Measurements from ENCODE around the gene ZNF202.
"Not testable (repeated sequence)": the region's sequence is repeated elsewhere in the genome, so short reads cannot be mapped to it uniquely, and the experiment has no call there.

The ZNF202 gene

DNA sequence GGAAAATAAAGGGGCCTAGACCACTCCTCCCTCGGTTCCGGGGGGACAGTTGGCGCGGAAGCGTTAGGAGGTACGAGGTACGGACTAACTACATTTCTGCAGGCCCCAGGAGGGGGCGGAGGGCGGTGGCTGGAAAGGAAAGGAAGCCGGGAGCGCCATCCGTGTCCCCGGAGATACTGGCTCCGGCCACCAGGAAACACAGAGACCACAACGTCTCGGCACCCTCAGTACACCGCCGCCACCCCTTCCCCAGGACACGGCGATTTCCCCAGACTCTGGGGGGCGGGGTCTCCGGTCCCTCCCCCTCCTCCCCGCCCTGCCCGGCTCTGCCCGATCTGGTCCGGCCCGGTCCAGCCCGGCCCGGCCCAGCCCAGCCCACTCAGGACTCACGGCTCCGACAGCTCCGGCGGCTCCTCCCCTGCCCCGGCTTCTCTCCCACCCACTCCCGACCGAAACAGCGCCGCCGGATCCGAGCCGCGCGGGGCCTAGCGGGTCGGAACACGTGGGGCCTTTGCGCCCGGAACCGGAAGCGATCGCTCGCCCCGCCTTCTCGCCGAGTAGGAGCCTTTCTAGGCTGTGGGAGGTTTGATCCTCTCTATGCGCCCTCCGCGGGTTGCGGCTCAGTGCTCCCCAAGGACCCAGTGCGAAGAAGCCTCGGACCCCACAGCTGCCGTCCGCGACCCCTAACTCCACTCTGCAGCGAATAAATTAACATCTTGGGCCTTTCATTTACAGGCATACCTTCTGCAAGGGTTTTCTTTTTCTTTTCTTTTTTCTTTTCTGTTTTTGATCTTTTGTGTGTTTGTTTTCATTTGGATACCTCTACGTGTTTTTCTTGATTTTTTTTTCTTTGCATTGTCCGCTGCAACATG lies at the start of gene ZNF202:
Gene ZNF202 (minus strand): TSS at position 502 of the 872 bp plus-strand sequence. CDS start 10,772 bp downstream, outside the sequence.
- DNase-seq (ENCODE audit: low spot score) (peak; percentile 85), FAIRE-seq (no peak)

DNA sequence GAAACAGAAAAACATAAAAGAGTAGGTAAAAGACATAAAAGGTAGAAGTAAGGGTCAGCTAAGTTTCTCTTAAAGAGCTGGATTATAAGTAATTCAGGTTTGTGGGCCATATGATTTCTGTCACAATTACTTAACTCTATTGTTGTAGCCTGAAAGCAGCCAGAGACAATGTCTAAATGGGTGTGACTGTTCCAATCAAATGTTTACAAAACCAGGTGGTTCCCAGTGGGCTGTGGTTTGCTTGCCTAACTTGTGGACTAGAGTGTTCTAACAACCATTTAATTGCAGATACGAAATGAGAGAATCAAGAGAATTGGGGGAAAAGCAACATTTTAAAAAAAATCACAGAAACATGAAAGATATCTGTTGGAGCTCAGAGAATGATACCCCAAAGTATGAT lies 42.1 kb upstream of the ZNF202 start:
- DNase-seq (ENCODE audit: low spot score) (no peak), FAIRE-seq (no peak)

DNA sequence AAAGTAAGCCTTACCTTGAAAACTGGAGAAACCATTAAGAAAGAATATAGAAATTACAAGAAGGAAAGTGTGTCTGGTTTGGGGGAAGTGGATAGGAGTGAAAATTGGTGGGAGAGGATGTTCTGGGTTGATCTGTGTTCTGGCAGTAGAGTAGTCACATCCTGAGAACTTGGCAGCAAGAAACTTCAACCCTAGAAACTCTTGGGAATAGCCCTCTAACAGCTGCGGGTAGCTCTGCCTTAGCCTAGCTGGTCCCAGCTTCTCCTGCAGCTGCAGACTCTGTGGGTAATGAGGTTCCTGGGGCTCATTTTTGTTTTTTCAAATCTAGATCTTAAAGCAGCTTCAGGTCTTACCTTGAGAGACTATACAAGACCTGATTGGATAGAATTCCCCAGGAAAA lies 37.1 kb upstream of the ZNF202 start:
- no peak for FAIRE-seq
- no peak for DNase-seq (ENCODE audit: low spot score)

DNA sequence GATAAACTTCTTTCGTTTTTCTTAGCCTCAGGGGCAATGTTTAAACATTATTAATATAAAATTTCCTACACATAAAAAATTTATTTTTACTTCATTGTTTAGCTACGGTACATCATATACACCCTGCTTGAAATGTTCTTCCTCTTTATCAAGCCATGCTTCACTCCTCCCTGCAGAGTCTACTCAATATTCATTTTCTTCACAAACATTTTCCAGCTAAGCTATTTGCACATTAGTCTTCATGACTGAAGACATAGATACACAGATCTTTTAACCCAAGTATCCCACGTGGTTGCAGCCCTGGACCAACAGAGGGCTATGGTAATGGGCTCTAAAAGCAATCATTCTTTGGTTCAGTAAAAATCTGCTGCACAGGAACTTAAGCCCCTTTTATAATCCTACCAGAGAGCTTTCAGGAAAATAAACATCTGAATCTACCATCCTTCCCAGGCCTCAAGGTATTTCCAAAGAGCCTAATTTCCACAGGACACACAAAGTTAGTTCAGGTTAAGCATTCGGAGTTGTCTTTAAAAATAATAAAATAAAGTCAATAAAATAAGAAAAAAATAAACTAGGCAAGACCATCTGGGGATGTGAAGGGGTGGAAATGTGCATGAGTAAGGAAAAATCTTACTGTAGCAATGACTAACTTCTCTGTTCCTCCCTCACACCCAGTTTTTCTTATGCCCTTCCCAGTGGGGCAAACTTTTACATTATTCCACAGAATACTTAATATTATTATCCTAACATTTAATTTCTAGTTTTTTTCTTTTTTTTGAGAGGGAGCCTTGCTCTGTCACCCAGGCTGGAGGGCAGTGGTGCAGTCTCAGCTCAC lies 34.5 kb upstream of the ZNF202 start:
- FAIRE-seq, result no peak
- DNase-seq (ENCODE audit: low spot score), result no peak

DNA sequence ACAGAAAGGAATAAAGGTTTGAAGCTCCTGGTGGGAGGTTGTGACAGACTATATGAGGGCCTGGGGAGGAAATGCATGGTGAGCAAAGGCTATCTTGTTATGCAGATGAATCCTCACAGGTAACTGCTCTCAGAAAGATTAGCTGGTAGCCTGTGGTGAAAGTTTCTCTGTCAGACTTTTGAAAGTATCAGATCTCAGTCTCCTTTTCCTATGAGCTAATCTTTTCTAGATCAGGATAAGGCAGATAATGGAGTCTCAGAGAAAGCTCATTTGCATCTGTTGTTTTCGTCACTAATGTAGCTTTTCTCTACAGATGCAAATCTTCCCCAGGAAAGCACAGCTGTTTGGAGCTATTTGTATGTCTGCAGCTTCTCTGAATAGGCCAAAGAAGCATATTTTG lies 33.8 kb upstream of the ZNF202 start:
- FAIRE-seq, result no peak
- DNase-seq (ENCODE audit: low spot score), result no peak

DNA sequence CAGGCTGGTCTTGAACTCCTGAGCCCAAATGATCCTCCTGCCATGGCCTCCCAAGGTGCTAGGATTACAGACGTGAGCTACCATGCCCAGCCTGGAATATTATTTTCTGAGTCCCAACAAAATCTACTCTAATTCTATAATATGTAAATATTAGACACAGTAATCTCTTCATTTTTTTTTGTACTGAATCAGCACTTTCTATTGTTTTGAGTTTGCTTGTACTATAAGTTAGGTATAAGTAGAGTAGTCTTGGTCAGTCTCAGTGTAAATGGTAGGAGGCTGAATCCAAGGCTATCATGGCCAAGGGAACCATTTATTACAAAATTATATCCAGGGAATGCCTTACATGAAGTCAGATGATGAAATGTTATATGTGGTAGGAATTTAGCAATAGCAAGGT lies 32.5 kb upstream of the ZNF202 start:
- FAIRE-seq, result no peak
- no peak for DNase-seq (ENCODE audit: low spot score)

DNA sequence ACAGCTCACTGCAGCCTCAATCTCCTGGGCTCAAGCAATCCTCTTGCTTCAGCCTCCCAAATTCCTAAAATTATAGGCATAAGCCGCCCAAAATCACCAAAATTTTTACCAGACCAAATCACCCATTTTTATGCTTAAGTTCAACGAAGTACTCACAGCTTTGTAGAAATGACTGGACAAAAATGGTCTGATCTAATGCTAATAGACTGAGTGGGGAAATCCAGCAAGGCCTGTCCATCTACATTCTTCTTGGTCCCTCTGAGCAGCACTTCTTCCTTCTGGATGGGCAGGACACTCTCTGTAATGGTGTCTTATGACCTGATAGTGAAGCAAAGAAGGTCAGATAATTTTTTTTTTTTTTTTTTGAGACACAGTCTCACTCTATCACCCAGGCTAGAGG lies 31.6 kb upstream of the ZNF202 start:
- DNase-seq (ENCODE audit: low spot score), result no peak
- FAIRE-seq, result no peak

DNA sequence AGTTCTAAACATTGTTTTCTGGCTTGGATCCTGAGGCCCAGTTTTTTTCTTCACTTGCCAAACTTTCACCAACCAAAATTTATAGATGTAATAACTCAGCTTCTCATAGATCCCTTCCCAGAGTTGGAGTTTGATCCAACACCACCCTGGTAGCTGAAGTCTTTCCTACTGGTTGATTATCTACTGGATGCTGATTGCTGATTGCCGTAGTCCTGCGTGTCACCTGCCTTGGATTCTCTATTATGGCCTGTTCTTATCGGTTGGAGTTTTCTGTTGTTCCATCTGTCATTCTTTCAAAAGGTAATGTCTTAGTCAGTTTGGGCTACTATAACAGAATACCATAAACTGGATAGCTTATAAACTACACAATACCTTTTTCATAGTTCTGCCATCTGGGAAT lies 30.2 kb upstream of the ZNF202 start:
- DNase-seq (ENCODE audit: low spot score) (no peak), FAIRE-seq (no peak)

DNA sequence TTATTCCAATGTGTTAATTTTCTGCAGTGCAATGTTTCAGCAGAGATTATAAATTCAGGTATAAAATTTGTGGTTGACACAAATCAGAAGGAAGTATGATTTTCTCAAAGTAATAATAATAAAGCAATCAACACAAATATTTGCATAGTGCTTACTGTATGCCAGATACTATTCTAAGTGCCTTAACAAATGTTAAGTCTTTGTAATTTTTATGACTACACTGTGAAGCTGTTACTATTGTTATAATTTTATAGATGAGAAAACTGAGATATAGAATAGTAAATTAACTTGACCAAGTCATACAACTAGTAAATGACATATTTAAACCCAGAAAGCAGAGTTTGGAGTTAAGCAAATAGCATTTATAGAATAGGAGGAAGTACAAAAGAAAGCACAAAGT lies 29.3 kb upstream of the ZNF202 start:
- FAIRE-seq, result no peak
- DNase-seq (ENCODE audit: low spot score), result no peak

DNA sequence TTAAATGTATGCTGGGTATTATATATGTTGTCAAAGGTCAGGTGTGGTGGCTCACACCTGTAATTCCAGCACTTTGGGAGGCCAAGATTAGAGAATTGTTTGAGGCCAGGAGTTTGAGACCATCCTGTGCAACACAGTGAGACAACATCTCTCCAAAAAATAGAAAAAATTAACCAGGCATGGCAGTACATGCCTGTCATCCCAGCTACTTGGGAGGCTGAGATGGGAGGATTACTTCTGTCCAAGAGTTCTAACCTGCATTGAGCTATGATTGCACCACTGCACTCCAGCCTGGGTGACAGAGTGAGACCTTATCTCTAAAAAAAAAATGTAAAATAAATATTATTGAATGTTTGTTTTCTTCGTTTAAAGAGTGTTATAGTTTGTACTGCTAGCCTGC lies 24.1 kb upstream of the ZNF202 start:
- no peak for DNase-seq (ENCODE audit: low spot score)
- no peak for FAIRE-seq

DNA sequence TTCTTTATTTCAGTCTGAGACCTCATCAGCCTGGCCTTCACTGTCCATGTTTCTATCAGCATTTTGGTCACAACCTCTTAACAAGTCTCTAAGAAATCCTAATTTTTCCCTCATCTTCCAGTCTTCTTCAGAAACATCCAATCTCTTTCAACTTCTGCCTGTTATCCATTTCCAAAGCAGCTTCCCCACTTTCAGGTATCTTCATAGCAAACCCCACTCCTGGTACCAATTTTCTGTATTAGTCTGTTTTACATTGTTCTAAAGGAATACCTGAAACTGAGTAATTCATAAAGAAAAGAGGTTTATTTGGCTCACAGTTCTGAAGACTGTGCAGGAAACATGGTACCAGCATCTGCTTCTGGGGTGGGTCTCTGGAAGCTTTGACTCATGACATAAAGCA lies 21.0 kb upstream of the ZNF202 start:
- DNase-seq (ENCODE audit: low spot score), result no peak
- FAIRE-seq, result no peak

DNA sequence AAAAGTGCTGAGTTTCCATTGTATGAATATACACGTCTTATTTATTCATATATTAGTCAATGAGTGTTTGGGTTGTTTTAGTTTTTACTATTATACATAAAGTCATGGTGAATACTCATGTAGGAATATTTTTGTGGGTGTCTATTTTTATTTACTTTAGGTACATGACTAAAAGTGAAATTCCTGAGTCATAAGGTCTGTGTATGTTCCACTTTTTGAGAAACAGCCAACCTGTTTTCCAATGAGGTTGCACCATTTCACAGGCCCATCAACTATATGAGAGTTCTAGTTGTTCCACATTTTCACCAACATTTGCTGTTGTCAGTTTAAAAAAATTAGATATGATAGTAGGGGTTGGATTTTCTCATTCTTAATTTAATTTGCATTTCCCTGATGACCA lies 19.4 kb upstream of the ZNF202 start:
- no peak for DNase-seq (ENCODE audit: low spot score)
- no peak for FAIRE-seq

DNA sequence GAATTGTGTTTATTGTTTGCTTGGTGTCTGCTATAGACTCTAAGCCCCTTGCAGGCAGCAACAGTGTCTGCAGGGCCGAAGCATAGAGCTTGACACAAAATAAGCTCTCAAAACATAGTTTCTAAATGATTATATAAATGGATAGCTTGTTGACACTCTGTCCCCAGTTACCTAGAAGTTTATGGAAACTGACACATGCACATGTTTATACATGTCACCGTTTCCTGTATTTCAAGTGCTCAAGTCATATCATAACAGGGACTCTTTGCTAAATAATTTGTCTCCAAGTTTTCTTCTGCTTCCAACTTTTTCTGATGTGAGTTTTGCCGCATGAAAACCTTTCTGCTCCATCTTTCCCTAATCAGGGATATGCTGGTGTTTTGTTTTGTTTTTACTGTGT lies 16.5 kb upstream of the ZNF202 start:
- DNase-seq (ENCODE audit: low spot score) (no peak), FAIRE-seq (no peak)

DNA sequence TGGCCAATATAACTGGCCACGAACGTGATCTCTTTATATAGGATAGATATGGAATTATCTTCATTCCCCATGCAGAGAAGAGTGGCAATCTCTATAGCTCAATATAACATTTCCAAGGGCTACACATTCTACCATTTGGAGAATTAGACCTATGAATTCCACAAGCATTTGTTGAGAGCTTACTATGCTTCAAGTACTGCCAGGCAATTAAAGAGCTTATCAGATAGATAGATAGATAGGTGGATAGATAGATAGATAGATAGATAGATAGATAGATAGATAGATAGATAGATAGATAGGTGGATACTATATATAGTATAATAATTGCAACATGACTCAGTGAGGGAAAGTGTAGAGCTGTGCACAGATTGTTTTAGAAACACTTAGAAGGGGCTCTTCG lies 14.4 kb upstream of the ZNF202 start:
- FAIRE-seq (no peak), DNase-seq (ENCODE audit: low spot score) (no peak)

DNA sequence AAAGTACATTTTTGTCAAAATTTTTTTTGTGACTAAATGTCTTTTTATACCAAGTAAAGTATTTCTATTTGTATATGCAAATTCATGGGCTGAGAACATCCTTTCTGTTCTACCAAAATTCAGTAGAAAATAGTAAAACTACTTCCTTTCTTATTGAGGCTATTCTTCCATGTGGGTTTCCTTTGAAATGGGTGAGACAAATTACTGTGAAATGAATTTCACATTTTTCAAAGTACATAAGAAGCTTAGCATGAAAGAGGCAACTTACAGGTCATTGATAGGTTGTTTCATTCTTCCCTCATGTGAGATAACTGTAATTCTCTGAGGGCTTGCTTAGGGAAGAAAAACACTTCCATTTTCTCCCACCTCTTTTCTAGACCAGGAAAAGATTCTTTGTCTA lies 13.9 kb upstream of the ZNF202 start:
- DNase-seq (ENCODE audit: low spot score), result no peak
- FAIRE-seq, result no peak

DNA sequence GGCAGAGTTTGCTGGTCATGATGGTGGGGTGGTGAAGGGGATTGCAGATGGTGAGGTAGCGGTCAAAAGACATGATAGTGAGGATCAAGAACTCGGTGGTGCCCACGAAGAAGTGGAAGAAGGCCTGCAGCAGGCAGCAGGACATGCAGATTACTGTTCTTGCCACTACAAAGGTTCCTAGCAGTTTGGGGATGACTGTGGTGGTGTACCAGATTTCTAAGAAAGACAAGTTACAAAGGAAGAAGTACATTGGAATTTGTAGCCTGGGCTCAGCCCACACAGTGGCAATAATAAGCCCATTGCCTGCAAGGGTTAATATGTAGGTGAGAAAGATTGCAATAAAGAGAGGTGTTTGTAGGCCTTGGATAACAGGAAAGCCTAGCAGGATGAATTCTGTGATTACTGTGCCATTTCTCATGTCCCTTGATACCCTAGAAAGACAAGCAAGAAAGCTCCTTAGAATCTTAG lies 12.7 kb upstream of the ZNF202 start, which contains the start of gene OR6X1:
Gene OR6X1 (minus strand): TSS at position 418 of the 468 bp plus-strand sequence. CDS start 0 bp downstream, at position 418.
- DNase-seq (ENCODE audit: low spot score) (no peak), FAIRE-seq (no peak)

DNA sequence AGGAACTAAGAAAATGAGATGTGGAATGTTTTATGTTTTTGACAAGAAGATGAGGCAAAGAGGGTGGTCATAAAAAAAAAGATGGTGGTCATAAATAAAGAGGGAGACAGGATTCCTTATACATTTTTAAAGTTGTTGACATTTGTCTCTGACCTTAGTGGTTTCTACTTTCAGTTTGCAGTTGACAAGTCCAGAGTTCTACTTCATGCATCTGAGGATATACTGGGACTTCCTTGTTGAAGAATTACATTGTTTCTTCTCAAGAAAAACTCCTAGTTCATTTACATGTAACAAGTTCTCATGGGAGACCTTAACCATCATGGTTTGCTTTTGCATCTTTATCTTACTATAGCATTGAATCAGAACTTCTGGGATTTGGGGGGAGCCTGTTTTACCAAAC lies 11.7 kb upstream of the ZNF202 start:
- FAIRE-seq (no peak), DNase-seq (ENCODE audit: low spot score) (no peak)

DNA sequence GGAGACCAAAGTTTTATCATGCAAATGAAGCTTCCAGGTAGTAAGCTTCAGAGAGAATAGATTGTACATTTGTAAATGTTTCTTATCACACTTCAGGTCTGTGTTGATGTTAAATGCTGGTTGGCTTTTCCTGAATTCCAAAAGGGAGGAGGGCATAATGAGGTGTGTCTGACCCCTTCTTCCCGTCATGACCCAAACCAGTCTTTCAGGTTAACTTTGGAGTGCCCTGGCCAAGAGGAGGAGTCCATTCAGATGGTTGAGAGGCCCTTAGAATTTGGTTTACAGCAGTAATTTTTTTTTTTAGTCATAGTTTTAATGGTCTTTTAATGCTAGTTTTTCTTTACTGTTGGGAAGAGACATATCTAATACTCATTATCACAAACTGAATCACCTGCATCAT lies 10.3 kb upstream of the ZNF202 start:
- FAIRE-seq, result no peak
- no peak for DNase-seq (ENCODE audit: low spot score)

DNA sequence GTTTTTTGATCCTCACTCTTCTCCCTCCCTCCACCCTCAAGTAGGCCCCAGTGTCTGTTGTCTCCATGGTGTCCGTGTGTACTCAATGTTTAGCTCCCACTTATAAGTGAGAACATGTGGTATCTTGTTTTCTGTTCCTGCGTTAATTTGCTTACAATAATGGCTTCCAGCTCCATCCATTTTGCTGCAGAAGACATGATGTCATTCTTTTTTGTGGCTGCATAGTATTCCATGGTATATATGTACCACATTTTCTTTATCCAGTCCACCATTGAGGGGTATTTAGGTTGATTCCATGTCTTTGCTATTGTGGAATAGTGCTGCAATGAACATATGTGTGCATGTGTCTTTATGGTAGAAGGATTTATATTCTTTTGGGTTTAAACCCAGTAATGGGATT lies 6.9 kb upstream of the ZNF202 start:
- DNase-seq (ENCODE audit: low spot score); FAIRE-seq: not testable (repeated sequence)

DNA sequence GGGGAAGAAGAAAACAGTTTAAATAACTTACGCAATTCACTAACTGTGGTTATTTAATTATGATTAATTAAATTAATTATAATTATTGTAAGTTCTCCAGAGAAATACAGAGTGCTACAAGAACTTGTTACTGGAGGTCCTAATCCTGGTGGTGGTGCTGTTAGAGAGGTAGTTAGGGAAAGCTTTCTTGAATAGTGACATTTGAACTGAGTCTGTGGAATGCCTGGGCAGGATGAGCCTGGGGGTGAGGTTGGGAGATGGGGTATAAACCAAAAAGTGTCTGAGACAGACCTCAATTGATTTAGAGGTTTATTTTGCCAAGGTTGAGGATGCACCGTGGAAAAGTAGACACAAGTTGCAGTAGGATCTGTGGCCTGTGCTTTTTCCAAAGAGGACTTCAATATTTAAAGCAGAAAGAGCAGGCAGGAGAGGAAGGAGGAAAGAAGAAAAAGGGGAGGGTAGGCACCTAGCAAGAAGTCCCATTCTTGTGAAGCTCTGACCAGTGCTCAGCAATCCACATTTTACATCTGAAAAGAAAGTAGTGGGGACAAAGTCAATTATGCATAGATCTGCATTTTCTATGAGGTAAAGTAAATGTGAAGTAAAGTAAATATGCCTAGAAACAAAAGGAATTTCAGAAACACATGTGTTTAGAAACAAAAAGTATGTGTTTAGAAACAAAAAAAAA lies 4.4 kb upstream of the ZNF202 start:
- no peak for FAIRE-seq
- DNase-seq (ENCODE audit: low spot score), result no peak

DNA sequence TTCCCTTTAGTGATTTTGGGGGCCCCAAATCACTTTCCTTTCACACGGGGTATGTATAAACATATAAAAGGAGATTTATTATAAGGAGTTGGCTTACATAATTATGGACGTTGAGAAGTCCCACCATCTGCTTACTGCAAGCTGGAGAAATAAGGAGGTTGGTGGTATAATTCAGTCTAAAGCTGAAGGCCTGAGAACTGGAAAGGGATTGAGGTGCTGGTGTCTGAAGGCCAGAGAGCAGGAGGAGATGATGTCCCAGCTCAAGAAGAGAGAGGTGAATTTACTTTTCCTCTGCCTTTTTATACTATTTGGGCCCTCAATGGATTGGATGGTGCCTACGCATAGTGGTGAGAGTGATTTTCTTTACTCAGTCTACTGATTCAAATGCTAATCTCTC lies 1.3 kb upstream of the ZNF202 start:
- DNase-seq (ENCODE audit: low spot score), result no peak
- FAIRE-seq, result no peak

Measured in urothelium cell line (cell line).